Transverse colon (tissue), 4 donors: ENCODE measurements around the gene XPC. TPM values are rescaled to one million over a fixed set of nuclear protein-coding genes. Genes with fewer than 3 reads are reported as not detected.

ENCODE experiments used
- DNase-seq: peaks from one replicate; pipeline ENCODE4 v3.0.0-alpha.2; 2019
- H3K27ac ChIP-seq, 4 donors: fragments of 200-600 bp; sonication (generic); 2 replicates each; pipeline ENCODE4 v1.5.1; 2016 to 2018; ENCODE audit warnings: inconsistent platforms in 4 of 4
- H3K27me3 ChIP-seq: fragments of 200-600 bp; sonication (generic); 2 replicates; pipeline ENCODE4 v1.5.1; 2017; ENCODE audit warnings: inconsistent platforms
- H3K36me3 ChIP-seq, 4 donors: fragments of 200-600 bp; sonication (generic); 2 replicates each; pipeline ENCODE4 v1.5.1; 2017 to 2019; ENCODE audit warnings: inconsistent platforms in 4 of 4
- H3K4me1 ChIP-seq, 4 donors: fragments of 200-600 bp; sonication (generic); 2 replicates each; pipeline ENCODE4 v1.5.1; 2017 to 2020; ENCODE audit warnings: inconsistent platforms in 4 of 4
- H3K4me3 ChIP-seq, 4 donors: fragments of 200-600 bp; sonication (generic); 1 replicate in 1 of 4; 2 replicates in 3 of 4; pipeline versions ENCODE4 v1.5.1 to v1.6.1; 2017 to 2019; ENCODE audit warnings: inconsistent platforms in 4 of 4
- H3K9me3 ChIP-seq, 2 donors: fragments of 200-600 bp; sonication (generic); 2 replicates each; pipeline ENCODE4 v1.5.1; 2017 to 2019; ENCODE audit warnings: inconsistent platforms in 2 of 2
- EP300 ChIP-seq: sonication (generic); formaldehyde crosslinking; IDR thresholded peaks from one replicate; pipeline ENCODE4 v1.6.1; 2017; ENCODE audit warnings: antibody characterized with exemption, low read depth
- POLR2A ChIP-seq: fragments of 450-650 bp; IDR thresholded peaks from one replicate; pipeline ENCODE4 v1.6.1; 2016; ENCODE audit warnings: antibody characterized with exemption, mild to moderate bottlenecking, moderate library complexity
- POLR2AphosphoS5 ChIP-seq, 3 donors: sonication (generic); formaldehyde crosslinking; IDR thresholded peaks; one replicate each; pipeline ENCODE4 v1.6.1; 2016; ENCODE audit warnings: antibody characterized with exemption in 3 of 3
- WGBS, 2 donors: methylation state at CpG; one replicate each; pipeline ENCODE4 v1.1.5; 2018; ENCODE audit warnings: low coverage in 1 of 2; 5-methylcytosine and 5-hydroxymethylcytosine counted together
- in situ Hi-C, 4 donors: fragments of 200-750 bp; cut with MboI; loops; one replicate each; pipeline versions ENCODE4 v1.15.0 to v1.15.1; 2017; ENCODE audit warnings: low sequenced_read_pairs in 3 of 4, low pct_ligation_motif_present in 1 of 4, low pct_unique_long_range_greater_than_20kb in 1 of 4
- intact Hi-C: fragments of 100-400 bp; cut with DNase I; formaldehyde crosslinking; loops from one replicate; pipeline ENCODE4 v1.15.1; 2023; ENCODE audit warnings: low total_unique reads
- total RNA-seq, 4 donors: library from RNA; depleted of rRNA; stranded (reverse); fragments of >200 nt; gene quantifications; one replicate each; pipeline ENCODE4 v1.1.0, GENCODE V29; 2016
- TF ChIP-seq, protein P1 (sequence below), 5 experiments: fragments of 200-600 bp in 3 of 5; fragments of 450-650 bp in 2 of 5; sonication (generic) in 3 of 5; IDR thresholded peaks; 1 replicate in 2 of 5; 2 replicates in 3 of 5; pipeline ENCODE4 v1.5.1; 2016 to 2017; ENCODE audit warnings: antibody characterized with exemption in 5 of 5, inconsistent platforms in 3 of 5, mild to moderate bottlenecking in 2 of 5, moderate library complexity in 1 of 5

XPC gene
- total RNA-seq, 4 donors from 2014 or later = 30.7 to 287 (median 46.6) TPM

DNA sequence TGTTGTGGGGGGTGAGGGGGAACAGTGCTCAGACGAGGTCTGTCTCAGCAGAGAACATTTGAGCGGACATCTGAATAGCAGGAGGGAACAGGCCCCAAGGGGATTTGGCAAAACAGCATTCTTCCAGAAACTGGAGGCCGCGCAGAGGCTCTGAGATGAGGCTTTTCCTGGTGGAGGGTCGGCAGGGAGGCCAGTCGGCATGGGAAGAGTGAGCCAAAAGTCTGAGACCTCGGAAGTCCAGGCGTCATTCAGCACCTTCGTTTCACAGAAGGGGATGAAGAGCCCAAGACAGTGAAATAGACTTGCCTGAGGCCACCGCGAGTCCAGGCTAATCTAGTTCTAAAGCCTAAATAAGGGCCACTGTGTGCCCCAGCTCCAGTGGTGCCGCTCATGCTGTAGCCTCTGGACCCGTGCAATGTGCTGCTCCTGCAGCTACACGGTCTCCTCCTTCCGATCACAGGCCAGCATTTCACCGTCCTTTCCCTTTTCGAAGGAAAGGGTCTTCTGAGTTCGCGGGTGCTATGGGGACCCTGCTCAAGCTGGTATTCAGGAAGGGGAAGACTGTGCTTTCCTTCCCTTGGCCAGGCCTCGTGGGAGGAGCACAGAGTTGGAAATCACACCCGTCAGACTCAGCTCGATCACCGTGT, 24.6 kb upstream of the XPC start:
- in situ Hi-C loops (loop anchor here in 1 of 4 donors (5.0 kb wide), 1 partner anchor 274 kb away; no protein-coding TSS in a partner anchor), intact Hi-C loops (loop anchor here (5.0 kb wide), 1 partner anchor 264 kb away; no protein-coding TSS in a partner anchor)
- H3K27me3 ChIP-seq = no peaks in the 10 kb centered on the region
- 74 to 76% methylated on average over 6 to 23 of the region's 23 CpGs for WGBS, 2 donors
- H3K27ac ChIP-seq = no peak overlapping the region
- peaks cover 5 to 25% (median 13%) of the 10 kb centered on the region in 4 donors for H3K4me1 ChIP-seq
- no peaks in the 10 kb centered on the region for H3K9me3 ChIP-seq
- peaks cover 0 to 6% (median 0%) of the 10 kb centered on the region in 4 donors for H3K36me3 ChIP-seq
- H3K4me3 ChIP-seq = no peak overlapping the region
- TF ChIP-seq, protein P1, sequence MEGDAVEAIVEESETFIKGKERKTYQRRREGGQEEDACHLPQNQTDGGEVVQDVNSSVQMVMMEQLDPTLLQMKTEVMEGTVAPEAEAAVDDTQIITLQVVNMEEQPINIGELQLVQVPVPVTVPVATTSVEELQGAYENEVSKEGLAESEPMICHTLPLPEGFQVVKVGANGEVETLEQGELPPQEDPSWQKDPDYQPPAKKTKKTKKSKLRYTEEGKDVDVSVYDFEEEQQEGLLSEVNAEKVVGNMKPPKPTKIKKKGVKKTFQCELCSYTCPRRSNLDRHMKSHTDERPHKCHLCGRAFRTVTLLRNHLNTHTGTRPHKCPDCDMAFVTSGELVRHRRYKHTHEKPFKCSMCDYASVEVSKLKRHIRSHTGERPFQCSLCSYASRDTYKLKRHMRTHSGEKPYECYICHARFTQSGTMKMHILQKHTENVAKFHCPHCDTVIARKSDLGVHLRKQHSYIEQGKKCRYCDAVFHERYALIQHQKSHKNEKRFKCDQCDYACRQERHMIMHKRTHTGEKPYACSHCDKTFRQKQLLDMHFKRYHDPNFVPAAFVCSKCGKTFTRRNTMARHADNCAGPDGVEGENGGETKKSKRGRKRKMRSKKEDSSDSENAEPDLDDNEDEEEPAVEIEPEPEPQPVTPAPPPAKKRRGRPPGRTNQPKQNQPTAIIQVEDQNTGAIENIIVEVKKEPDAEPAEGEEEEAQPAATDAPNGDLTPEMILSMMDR (IDR thresholded peaks at IDR 0.05) = no peak
- TF ChIP-seq POLR2A (no peak), POLR2AphosphoS5 (IDR thresholded peaks at IDR 0.05) (no peak), EP300 (no peak)
- DNase-seq = no peak

DNA sequence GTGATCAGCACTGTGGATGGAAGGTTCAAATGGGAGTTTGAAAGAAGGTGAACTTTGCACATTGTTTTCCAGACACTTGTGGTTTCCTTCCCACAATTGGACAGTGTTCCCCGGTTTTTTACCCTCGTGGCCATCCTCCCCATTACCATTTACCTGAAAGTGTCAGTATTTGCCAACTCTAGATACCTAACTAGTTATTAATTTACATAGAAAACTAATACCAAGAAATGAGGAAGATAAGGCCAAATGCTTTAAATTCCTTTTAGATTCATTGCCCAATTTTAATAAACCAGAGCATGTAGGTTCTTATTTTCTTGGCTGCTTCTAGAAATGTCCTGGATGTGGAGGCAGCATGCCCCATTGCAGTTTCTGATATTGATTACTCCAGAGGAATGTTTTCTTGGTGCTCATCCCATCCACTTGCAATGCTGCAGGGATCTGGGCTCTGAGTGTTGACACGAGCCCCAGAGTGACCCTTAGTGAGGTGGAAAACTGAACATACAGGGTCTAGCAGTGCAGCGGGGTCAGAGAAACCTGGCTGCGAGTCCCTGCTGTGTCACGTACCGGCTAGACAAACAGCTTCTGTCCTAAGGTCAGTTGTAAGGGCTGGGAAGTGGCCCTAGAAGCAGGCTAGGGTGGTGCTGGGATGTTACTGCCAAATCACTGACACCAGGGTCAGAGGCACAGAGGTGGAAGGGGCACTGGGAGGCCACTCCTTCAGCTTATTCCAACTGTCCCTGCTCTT, 23.7 kb upstream of the XPC start:
- WGBS, 2 donors = 13 to 54% methylated on average over 2 to 7 of the region's 7 CpGs
- DNase-seq = no peak
- intact Hi-C loops = loop anchor here (5.0 kb wide), 1 partner anchor 265 kb away; no protein-coding TSS in a partner anchor
- Histone ChIP-seq H3K4me1 (peaks cover 5 to 25% (median 13%) of the 10 kb centered on the region in 4 donors), H3K9me3 (no peaks in the 10 kb centered on the region), H3K27me3 (no peaks in the 10 kb centered on the region), H3K36me3 (peaks cover 0 to 10% (median 0%) of the 10 kb centered on the region in 4 donors), H3K4me3 (no peak overlapping the region), H3K27ac (no peak overlapping the region)
- no peak for TF ChIP-seq EP300
- TF ChIP-seq POLR2AphosphoS5 (IDR thresholded peaks at IDR 0.05) = no peak
- no peak for TF ChIP-seq POLR2A
- TF ChIP-seq, protein P1 (IDR thresholded peaks at IDR 0.05) = no peak
- in situ Hi-C loops = loop anchor here in 1 of 4 donors (5.0 kb wide), 1 partner anchor 275 kb away; no protein-coding TSS in a partner anchor

DNA sequence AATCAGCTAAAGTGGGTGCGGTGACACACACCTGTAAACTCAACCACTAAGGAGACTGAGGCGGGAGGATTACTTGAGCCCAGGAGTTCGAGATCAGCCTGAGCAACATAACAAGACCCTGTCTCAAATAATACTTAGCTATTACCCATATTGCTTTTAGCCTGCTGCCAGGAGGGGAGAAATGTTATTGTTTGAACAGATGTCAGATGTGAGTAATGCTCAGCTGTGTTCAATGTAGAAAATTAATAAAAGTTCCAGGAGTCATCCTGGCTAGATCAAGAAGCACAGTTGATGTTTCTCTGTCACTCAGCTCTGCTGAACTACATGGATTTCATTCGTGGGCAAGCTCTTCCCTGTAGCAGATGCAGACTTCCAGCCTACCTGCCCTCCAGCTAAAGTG, 22.4 kb upstream of the XPC start:
- no peaks in the 10 kb centered on the region for H3K9me3 ChIP-seq
- 83 to 85% methylated on average over 3 to 4 of the region's 4 CpGs for WGBS, 2 donors
- H3K4me1 ChIP-seq = peaks cover 5 to 25% (median 13%) of the 10 kb centered on the region in 4 donors
- no peak overlapping the region for H3K4me3 ChIP-seq
- no peaks in the 10 kb centered on the region for H3K27me3 ChIP-seq
- no peak for DNase-seq
- TF ChIP-seq, protein P1 (IDR thresholded peaks at IDR 0.05) = no peak
- TF ChIP-seq POLR2AphosphoS5 (IDR thresholded peaks at IDR 0.05) (no peak), POLR2A (no peak), EP300 (no peak)
- intact Hi-C loops (loop anchor here (5.0 kb wide), 1 partner anchor 266 kb away; no protein-coding TSS in a partner anchor), in situ Hi-C loops (loop anchor here in 1 of 4 donors (5.0 kb wide), 1 partner anchor 276 kb away; no protein-coding TSS in a partner anchor)
- no peak overlapping the region for H3K27ac ChIP-seq
- peaks cover 0 to 10% (median 0%) of the 10 kb centered on the region in 4 donors for H3K36me3 ChIP-seq

DNA sequence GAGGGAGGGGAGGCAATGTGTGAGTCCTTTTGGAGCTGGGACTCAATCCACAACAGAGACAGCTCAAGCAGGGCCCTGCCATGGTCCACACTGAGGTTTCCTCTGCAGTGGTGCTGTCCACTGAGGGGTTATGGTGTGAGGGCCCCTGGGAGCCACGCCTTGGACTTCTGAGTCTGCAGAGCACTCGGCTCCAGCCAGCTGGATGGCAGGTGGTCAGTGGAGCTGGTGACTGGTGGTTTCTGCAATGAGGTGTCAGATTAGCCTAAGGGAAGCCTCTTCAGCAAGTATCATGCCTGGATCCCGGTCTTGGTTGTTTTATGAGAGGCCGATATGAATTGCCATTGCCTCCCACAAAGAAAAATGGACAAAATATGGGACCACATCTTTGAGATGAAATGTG, 21.9 kb upstream of the XPC start:
- H3K9me3 ChIP-seq = no peaks in the 10 kb centered on the region
- in situ Hi-C loops = loop anchor here in 1 of 4 donors (5.0 kb wide), 1 partner anchor 277 kb away; no protein-coding TSS in a partner anchor
- H3K4me3 ChIP-seq = no peak overlapping the region
- DNase-seq = no peak
- TF ChIP-seq POLR2AphosphoS5 (IDR thresholded peaks at IDR 0.05) = no peak
- TF ChIP-seq, protein P1 (IDR thresholded peaks at IDR 0.05) = no peak
- no peak for TF ChIP-seq POLR2A
- TF ChIP-seq EP300 = no peak
- 78 to 92% methylated on average over 2 to 4 of the region's 4 CpGs for WGBS, 2 donors
- intact Hi-C loops = loop anchor here (5.0 kb wide), 1 partner anchor 267 kb away; no protein-coding TSS in a partner anchor
- H3K27ac ChIP-seq = no peak overlapping the region
- peaks cover 0 to 10% (median 0%) of the 10 kb centered on the region in 4 donors for H3K36me3 ChIP-seq
- H3K27me3 ChIP-seq = no peaks in the 10 kb centered on the region
- H3K4me1 ChIP-seq = peaks cover 5 to 23% (median 13%) of the 10 kb centered on the region in 4 donors
